GM13977 (cell line): ENCODE results near the gene FBXL7.

Experiments
- DNase-seq: peaks from one replicate; pipeline ENCODE4 v3.0.0; 2012; ENCODE audit warnings: low spot score
- in situ Hi-C: fragments of 300-500 bp; cut with MboI; formaldehyde crosslinking; loops from one replicate; pipeline ENCODE4 v1.12.0; 2022; ENCODE audit warnings: low sequenced_read_pairs, low pct_unique_long_range_greater_than_20kb, mixed read lengths, inconsistent platforms; ENCODE audit not compliant: unreplicated experiment
- TF ChIP-seq, protein P1 (sequence below): IDR thresholded peaks from 2 replicates; pipeline ENCODE4 v1.5.1; 2012; ENCODE audit warnings: mild to moderate bottlenecking, control low read depth; ENCODE audit not compliant: insufficient read depth; ENCODE audit errors: extremely low read depth, missing control alignments

Gene FBXL7

DNA sequence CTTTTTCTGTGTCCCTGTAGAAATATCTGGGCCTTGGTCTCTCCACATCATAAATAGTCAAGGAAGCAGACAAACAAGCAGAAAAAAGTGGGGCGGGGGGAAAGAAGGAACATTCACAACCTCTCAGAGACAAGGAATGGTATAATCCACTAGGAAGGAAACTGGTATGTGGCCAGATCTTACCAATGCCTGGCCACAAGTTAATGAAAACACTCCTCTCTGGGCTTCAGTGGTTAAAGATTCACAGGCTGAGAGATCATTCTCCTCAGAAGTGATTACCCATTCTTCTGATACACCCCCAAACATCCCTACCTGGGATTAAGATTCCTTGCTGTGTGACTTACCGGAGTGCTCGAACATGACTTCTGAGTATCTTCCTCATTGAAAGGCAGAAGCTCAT is 389.0 kb downstream of the FBXL7 start:
- in situ Hi-C loops: no loop called here
- TF ChIP-seq, protein P1, sequence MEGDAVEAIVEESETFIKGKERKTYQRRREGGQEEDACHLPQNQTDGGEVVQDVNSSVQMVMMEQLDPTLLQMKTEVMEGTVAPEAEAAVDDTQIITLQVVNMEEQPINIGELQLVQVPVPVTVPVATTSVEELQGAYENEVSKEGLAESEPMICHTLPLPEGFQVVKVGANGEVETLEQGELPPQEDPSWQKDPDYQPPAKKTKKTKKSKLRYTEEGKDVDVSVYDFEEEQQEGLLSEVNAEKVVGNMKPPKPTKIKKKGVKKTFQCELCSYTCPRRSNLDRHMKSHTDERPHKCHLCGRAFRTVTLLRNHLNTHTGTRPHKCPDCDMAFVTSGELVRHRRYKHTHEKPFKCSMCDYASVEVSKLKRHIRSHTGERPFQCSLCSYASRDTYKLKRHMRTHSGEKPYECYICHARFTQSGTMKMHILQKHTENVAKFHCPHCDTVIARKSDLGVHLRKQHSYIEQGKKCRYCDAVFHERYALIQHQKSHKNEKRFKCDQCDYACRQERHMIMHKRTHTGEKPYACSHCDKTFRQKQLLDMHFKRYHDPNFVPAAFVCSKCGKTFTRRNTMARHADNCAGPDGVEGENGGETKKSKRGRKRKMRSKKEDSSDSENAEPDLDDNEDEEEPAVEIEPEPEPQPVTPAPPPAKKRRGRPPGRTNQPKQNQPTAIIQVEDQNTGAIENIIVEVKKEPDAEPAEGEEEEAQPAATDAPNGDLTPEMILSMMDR: no peak
- DNase-seq: no peak

DNA sequence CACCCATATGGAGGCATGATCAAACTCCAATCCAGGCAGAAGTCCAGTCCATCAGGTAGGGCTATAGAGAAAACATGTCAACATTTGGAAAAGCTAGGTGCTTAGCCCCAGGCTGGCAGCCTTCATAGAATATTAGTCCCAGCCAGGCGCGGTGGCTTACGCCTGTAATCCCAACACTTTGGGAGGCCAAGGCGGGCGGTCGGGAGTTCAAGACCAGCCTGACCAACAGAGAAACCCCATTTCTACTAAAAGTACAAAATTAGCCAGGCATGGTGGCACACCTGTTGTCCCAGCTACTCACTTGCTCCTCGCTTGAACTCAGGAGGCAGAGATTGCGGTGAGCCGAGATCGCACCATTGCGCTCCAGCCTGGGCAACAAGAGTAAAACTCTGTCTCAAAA is 393.9 kb downstream of the FBXL7 start:
- DNase-seq: no peak
- TF ChIP-seq, protein P1: no peak
- in situ Hi-C loops: no loop called here

DNA sequence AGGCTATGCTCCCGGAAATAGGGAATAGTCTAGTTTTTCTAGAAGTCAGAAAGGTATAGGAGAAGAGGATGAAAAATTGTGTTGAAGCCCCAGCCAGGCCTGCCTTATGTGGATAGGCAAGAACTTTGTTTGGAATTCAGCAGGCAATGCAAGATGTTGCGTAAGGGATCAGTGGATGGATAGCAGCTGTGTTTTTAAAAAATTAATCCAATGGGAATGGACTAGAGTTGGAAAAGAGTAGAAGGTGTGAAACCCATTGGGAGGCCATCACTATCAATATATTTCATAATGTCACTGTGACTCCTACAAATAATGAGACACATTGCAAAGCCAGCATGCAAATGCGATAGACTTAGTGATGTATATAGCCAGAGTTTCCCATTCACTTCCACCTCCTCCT is 397.7 kb downstream of the FBXL7 start:
- no peak for DNase-seq
- TF ChIP-seq, protein P1: no peak
- in situ Hi-C loops: no loop called here

DNA sequence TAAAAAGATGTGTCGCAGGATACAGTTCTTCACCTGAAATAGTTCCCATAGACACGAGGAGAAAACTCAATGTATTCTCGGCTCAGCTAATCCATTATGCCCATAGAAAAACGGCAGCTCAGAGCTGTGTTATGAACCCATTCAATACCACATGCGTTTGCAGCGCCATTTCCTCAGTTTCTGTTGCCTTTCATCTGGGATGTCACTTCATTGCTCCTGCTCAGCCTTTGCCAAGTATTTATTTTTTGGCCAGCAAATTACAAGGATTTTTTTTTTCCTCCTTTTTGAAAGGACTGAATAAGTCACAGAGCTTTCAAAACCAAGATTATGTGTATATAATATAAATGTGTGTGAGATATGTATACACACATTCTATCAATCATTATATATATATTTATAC is 398.7 kb downstream of the FBXL7 start:
- TF ChIP-seq, protein P1: no peak
- DNase-seq: no peak
- in situ Hi-C loops: no loop called here

DNA sequence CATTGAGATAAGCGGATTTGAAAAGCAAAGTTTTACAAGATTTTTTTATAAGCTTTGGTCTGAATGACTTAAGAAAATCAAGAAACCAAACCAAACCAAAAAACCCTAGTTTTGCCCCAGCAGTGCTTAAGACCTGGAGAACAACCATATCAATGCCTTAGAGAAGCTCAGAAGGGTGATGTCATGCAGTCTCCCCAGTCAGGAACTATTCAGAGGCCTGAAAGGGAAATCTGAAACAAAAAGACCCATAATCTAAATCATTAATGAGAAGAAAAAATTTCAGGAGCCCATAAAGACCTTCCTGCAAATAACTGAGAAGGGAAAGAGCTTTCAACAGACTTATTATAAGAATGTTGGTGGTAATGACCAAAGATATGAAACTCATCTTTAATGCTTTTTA is 399.5 kb downstream of the FBXL7 start:
- DNase-seq: no peak
- in situ Hi-C loops: no loop called here
- TF ChIP-seq, protein P1: no peak

DNA sequence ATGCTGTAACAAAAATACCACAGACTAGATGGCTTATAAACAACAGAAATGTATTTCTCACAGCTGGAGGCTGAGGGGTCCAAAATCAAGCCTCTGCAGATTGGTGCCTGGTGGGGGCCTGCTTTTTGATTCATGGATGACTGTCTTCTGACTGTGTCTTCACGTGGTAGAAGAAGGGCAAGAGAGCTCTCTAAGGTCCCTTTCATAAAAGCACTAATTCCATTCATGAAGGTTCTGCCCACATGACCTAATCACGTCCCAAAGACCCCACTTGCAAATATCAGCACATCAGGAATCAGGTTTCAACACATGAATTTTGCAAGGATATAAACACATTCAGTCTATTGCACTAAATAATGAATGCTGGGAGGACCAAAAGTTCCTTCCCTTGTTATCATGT is 401.2 kb downstream of the FBXL7 start:
- TF ChIP-seq, protein P1: no peak
- DNase-seq: no peak
- in situ Hi-C loops: no loop called here

DNA sequence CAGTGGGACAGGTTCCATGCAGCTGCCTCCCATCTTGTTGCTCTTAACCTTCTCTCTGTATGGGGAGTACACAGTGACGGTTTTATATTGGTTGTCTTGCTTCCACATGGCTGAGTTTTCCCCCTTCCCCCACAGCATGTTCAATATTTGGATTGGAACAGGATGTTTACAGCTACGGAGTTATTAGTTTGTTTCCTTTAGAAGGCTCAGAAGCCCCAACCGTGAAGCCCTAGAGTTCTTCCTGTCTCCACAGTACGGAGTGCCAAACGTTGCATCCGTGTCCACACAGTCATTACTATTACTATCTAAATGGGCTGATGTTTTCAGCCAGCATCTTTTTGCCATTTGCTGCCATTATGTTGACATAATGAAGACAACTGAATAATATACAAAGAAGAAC is 402.1 kb downstream of the FBXL7 start:
- in situ Hi-C loops: no loop called here
- TF ChIP-seq, protein P1: no peak
- DNase-seq: no peak
